GM12872 (cell line): Measurements from ENCODE around the gene FKBP8.

Experiments
- CTCF ChIP-seq: IDR thresholded peaks from 3 replicates; pipeline ENCODE4 v1.5.1; 2011; ENCODE audit warnings: low read depth, mild to moderate bottlenecking, low read length, moderate library complexity; ENCODE audit not compliant: insufficient read depth

Gene FKBP8

GRCh38 chr19:18515959-18516358 is 27.4 kb downstream of the FKBP8 start:
- no peak for TF ChIP-seq CTCF

- no peak for TF ChIP-seq CTCF
These were observed 28.3 kb downstream of the FKBP8 start for GRCh38 chr19:18514800-18515682.

- TF ChIP-seq CTCF, result no peak
These were observed 29.5 kb downstream of the FKBP8 start for GRCh38 chr19:18513868-18514267.

- no peak for TF ChIP-seq CTCF
These were observed 33.2 kb downstream of the FKBP8 start for GRCh38 chr19:18510216-18510615.

- TF ChIP-seq CTCF, result no peak
These were observed 34.8 kb downstream of the FKBP8 start for GRCh38 chr19:18508585-18508984.

GRCh38 chr19:18507727-18508440 is 35.5 kb downstream of the FKBP8 start:
- TF ChIP-seq CTCF, result no peak

- TF ChIP-seq CTCF, result no peak
These were observed 36.2 kb downstream of the FKBP8 start for GRCh38 chr19:18507021-18507726.
